Epithelial cell of esophagus (primary cell): Measurements from ENCODE around the gene GPR31.

Experiments
- DNase-seq: peaks from one replicate; pipeline ENCODE4 v3.0.0; 2010; ENCODE audit warnings: low read depth
- H3K4me3 ChIP-seq: 2 replicates; pipeline ENCODE4 v1.5.1; 2011; ENCODE audit warnings: mild to moderate bottlenecking, low read length, control low read depth
- TF ChIP-seq, protein P1 (sequence below): IDR thresholded peaks from 2 replicates; pipeline ENCODE4 v1.5.1; 2011; ENCODE audit warnings: low read depth, mild to moderate bottlenecking, low read length, control low read depth, inconsistent platforms; ENCODE audit not compliant: insufficient read depth; ENCODE audit errors: missing control alignments

Gene GPR31

DNA sequence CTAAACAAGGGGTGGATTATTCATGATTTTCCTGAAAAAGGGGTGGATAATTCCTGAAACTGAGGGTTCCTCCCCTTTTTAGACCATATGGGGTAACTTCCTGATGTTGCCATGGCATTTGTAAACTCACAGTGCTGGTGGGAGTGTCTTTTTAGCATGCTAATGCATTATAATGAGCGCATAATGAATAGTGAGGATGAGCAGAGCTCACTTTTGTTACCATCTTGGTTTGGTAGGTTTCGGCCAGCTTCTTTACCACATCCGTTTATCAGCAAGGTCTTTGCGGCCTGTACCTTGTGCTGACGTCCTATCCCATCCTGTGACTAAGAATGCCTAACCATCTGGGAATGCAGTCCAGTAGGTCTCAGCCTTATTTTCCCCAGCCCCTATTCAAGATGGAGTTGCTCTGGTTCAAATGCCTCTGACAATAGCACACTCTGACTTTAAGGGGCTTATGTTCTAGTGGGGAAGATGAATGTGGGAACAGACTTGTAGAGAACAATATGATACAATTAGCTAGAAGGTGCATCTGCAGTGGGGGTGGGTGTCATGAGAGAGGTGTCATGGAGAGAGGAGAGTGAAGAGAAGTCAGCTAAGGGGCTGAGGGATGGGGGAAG lies 4.2 kb upstream of the GPR31 start:
- DNase-seq = no peak
- TF ChIP-seq, protein P1, sequence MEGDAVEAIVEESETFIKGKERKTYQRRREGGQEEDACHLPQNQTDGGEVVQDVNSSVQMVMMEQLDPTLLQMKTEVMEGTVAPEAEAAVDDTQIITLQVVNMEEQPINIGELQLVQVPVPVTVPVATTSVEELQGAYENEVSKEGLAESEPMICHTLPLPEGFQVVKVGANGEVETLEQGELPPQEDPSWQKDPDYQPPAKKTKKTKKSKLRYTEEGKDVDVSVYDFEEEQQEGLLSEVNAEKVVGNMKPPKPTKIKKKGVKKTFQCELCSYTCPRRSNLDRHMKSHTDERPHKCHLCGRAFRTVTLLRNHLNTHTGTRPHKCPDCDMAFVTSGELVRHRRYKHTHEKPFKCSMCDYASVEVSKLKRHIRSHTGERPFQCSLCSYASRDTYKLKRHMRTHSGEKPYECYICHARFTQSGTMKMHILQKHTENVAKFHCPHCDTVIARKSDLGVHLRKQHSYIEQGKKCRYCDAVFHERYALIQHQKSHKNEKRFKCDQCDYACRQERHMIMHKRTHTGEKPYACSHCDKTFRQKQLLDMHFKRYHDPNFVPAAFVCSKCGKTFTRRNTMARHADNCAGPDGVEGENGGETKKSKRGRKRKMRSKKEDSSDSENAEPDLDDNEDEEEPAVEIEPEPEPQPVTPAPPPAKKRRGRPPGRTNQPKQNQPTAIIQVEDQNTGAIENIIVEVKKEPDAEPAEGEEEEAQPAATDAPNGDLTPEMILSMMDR = no peak
- H3K4me3 ChIP-seq = no peak overlapping the region

DNA sequence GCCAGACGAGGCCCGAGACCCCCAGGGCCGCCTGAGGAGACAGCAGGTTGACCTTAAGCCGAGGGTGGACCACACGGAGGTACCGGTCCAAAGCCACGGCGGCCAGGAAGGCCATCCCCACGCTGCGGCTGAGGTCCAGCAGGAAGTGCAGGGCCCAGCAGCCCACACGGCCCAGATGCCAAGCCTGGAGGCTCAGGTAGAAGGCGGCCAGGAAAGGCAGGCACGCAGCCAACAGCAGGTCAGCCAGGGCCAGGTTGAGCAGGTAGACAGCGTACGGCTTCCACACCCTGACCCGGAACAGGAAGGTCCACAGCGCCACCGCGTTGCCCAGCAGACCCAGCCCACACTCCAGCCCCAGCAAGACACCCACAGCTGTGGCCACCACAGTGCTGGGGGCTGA lies 366 bp downstream of the GPR31 start:
- TF ChIP-seq, protein P1 = no peak
- no peak for DNase-seq
- H3K4me3 ChIP-seq = no peak overlapping the region

DNA sequence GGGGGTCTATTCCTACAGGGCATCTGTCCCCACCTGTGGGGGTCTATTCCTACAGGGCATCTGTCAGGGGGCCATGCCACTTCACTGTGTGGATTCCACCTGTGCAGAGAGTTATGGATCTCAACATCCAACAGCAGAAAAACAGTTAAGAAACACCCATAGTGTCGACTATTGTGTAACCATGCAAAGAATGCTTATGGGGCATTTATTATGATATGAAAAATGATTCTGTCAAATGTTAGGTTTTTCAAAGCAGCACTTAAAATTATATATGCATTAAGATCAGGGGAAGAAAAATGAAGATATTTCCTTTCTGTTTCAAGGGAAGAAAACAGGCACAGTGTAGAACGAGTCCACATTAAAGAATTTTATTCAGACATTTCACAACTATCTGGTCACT lies 2.9 kb downstream of the GPR31 start:
- TF ChIP-seq, protein P1 = no peak
- DNase-seq = no peak
- H3K4me3 ChIP-seq = no peak overlapping the region

DNA sequence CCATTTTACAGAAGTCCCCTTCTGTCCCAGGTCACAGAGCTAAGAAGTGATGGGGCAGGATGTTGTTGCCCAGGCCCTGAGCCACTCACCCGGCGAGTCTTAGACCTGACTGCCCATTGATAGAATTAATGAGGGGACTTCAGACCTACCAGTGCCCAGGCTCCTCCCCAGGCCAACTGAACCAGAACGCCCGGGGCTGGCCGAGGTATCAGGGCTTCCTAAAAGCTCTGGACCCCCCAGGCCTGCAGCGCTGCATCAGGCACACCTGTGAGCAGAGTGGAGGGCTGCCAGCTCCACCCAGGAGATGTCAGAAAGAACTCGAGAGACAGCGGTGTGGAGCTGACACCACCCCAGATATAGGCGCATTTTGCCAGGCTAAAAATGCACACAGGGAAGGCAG lies 3.5 kb downstream of the GPR31 start:
- TF ChIP-seq, protein P1 = no peak
- no peak overlapping the region for H3K4me3 ChIP-seq
- DNase-seq = no peak

GRCh38 chr6:167153521-167153959 lies 4.2 kb downstream of the GPR31 start:
- TF ChIP-seq, protein P1 = no peak
- no peak for DNase-seq
- no peak overlapping the region for H3K4me3 ChIP-seq

- TF ChIP-seq, protein P1 = no peak
- DNase-seq = no peak
- H3K4me3 ChIP-seq = no peak overlapping the region
These were observed 4.9 kb downstream of the GPR31 start for GRCh38 chr6:167152862-167153261.

DNA sequence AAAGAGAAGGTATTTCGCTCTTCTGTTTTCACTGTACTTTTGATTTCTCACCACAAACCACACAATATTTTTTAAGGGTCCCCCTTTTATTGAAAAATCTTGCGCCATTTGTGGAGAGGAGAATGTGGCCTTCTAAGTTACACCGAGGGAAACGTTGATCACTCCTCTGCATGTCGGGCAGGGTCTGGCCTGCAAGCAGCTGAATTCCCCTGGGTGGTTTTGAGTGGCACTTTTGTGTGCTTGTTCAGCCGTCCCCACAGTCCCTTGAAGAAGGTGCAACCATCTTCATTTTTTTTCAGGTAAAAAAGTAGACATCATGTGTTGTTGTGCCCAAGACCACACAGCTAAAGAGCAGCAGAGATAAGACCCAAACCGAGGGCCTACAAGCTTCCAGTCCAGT lies 6.1 kb downstream of the GPR31 start:
- DNase-seq = no peak
- no peak overlapping the region for H3K4me3 ChIP-seq
- TF ChIP-seq, protein P1 = no peak
